GM12864 (cell line): ENCODE data around the gene NOD2.
A peak's percentile ranks its signal among the peaks of the same experiment; 100 is the strongest.

Source experiments
- DNase-seq: peaks from one replicate; pipeline ENCODE4 v3.0.0-alpha.2; 2011; ENCODE audit warnings: low read depth
- H3K4me3 ChIP-seq: 2 replicates; pipeline ENCODE4 v1.5.1; 2011; ENCODE audit warnings: mild to moderate bottlenecking, low read depth, low read length, control low read depth
- CTCF ChIP-seq: IDR thresholded peaks from 2 replicates; pipeline ENCODE4 v1.5.1; 2011; ENCODE audit warnings: low read depth, mild to moderate bottlenecking, moderate library complexity, low read length, control low read depth, inconsistent platforms; ENCODE audit errors: missing control alignments

Gene NOD2

GRCh38 chr16:50741781-50742575, 48.6 kb downstream of the NOD2 start, which contains the start of gene CYLD:
TSS of gene CYLD (plus strand) at chr16:50742086. CDS start at chr16:50749699, 7,613 bp downstream.
- DNase-seq, result peak; percentile 98
- no peak for TF ChIP-seq CTCF
- peak within 1 kb of the TSS; percentile 91 for H3K4me3 ChIP-seq

GRCh38 chr16:50742576-50743200, 49.3 kb downstream of the NOD2 start:
- no peak for DNase-seq
- peak overlapping the region; percentile 91 for H3K4me3 ChIP-seq
- no peak for TF ChIP-seq CTCF

GRCh38 chr16:50743581-50744225, 50.3 kb downstream of the NOD2 start:
- peak overlapping the region; percentile 91 for H3K4me3 ChIP-seq
- DNase-seq, result no peak
- TF ChIP-seq CTCF, result no peak

GRCh38 chr16:50744881-50745280, 51.5 kb downstream of the NOD2 start:
- no peak for TF ChIP-seq CTCF
- DNase-seq, result no peak
- no peak overlapping the region for H3K4me3 ChIP-seq

- TF ChIP-seq CTCF, result no peak
- no peak for DNase-seq
- no peak overlapping the region for H3K4me3 ChIP-seq
These were observed 52.5 kb downstream of the NOD2 start for GRCh38 chr16:50745940-50746339.

- DNase-seq, result peak; percentile 33
- H3K4me3 ChIP-seq, result peak overlapping the region; percentile 18; the same call in 1 of the 2 replicates
- TF ChIP-seq CTCF, result peak; percentile 53
These were observed 54.0 kb downstream of the NOD2 start for GRCh38 chr16:50747207-50747956.
